Fibroblast of lung (primary cell): ENCODE measurements around the gene MAST2. TPM values are rescaled to one million over a fixed set of nuclear protein-coding genes. Genes with fewer than 3 reads are reported as not detected.

Experiments used
- DNase-seq, 2 donors: peaks; one replicate each; pipeline versions ENCODE4 v3.0.0 to v3.0.0-alpha.2; 2010; ENCODE audit warnings: low read depth in 2 of 2
- H2AFZ ChIP-seq: 2 replicates; pipeline ENCODE4 v1.5.1; 2012; ENCODE audit warnings: low read length, control low read depth, inconsistent platforms
- H3K27ac ChIP-seq: 2 replicates; pipeline ENCODE4 v1.5.1; 2011; ENCODE audit warnings: low read length, control low read depth; ENCODE audit not compliant: insufficient read depth
- H3K27me3 ChIP-seq: 2 replicates; pipeline ENCODE4 v1.5.1; 2011; ENCODE audit warnings: mild to moderate bottlenecking, low read length; ENCODE audit not compliant: control insufficient read depth, insufficient read depth
- H3K36me3 ChIP-seq: 2 replicates; pipeline ENCODE4 v1.5.1; 2011; ENCODE audit warnings: low read length; ENCODE audit not compliant: control insufficient read depth, insufficient read depth
- H3K4me1 ChIP-seq: 2 replicates; pipeline ENCODE4 v1.5.1; 2011; ENCODE audit warnings: low read length; ENCODE audit not compliant: control insufficient read depth, insufficient read depth; ENCODE audit errors: extremely low read depth
- H3K4me2 ChIP-seq: 2 replicates; pipeline ENCODE4 v1.5.1; 2011; ENCODE audit warnings: low read length, control low read depth; ENCODE audit not compliant: insufficient read depth; ENCODE audit errors: extremely low read depth
- H3K4me3 ChIP-seq, 4 experiments: fragments of 200-600 bp in 1 of 4; sonication (generic) in 1 of 4; replicated peaks in 1 of 4; 2 replicates each; pipeline ENCODE4 v1.5.1; 2011 to 2016; ENCODE audit warnings: low read length in 4 of 4, low read depth in 3 of 4, mild to moderate bottlenecking in 3 of 4, control low read depth in 2 of 4, inconsistent platforms in 1 of 4, mixed read lengths in 1 of 4; ENCODE audit not compliant: insufficient read depth in 1 of 4; ENCODE audit errors: control extremely low read depth in 1 of 4
- H3K79me2 ChIP-seq: 2 replicates; pipeline ENCODE4 v1.5.1; 2012; ENCODE audit warnings: mild to moderate bottlenecking, low read length, inconsistent platforms; ENCODE audit not compliant: control insufficient read depth, insufficient read depth
- H3K9ac ChIP-seq: 2 replicates; pipeline ENCODE4 v1.5.1; 2011; ENCODE audit warnings: mild to moderate bottlenecking, low read length, control low read depth; ENCODE audit not compliant: insufficient read depth
- H3K9me3 ChIP-seq: 2 replicates; pipeline ENCODE4 v1.5.1; 2012; ENCODE audit warnings: low read depth, low read length; ENCODE audit not compliant: control insufficient read depth, insufficient read depth
- H4K20me1 ChIP-seq: 2 replicates; pipeline ENCODE4 v1.5.1; 2011; ENCODE audit warnings: low read length; ENCODE audit not compliant: control insufficient read depth, insufficient read depth; ENCODE audit errors: extremely low read depth
- EZH2 ChIP-seq: IDR thresholded peaks from 2 replicates; pipeline ENCODE4 v1.5.1; 2012; ENCODE audit warnings: low read length, control low read depth, mild to moderate bottlenecking; ENCODE audit errors: missing control alignments
- polyA plus RNA-seq, 2 donors: library from polyadenylated mRNA; depleted of rRNA in 1 of 2; stranded (reverse) in 1 of 2; unstranded in 1 of 2; fragments of >200 nt; gene quantifications; 2 replicates each; pipeline ENCODE4 v1.2.1, GENCODE V29; 2011 to 2012; ENCODE audit warnings: missing spikeins in 1 of 2
- total RNA-seq: library from RNA; depleted of rRNA; stranded (reverse); fragments of >200 nt; gene quantifications from 2 replicates; pipeline ENCODE4 v1.2.1, GENCODE V29; 2014
- TF ChIP-seq, protein P1 (sequence below), 2 donors: IDR thresholded peaks in 1 of 2; conservative IDR thresholded peaks in 1 of 2; 1 replicate in 1 of 2; 2 replicates in 1 of 2; pipeline ENCODE4 v1.5.1; 2011 to 2012; ENCODE audit warnings: low read length in 2 of 2, control low read depth in 1 of 2, inconsistent platforms in 1 of 2, low read depth in 1 of 2, mild to moderate bottlenecking in 1 of 2

Gene MAST2
- total and polyA plus RNA-seq, 2 donors (not counting 1 experiment from before 2014, with no cell fraction given) = 17.5 to 24.9 TPM

DNA sequence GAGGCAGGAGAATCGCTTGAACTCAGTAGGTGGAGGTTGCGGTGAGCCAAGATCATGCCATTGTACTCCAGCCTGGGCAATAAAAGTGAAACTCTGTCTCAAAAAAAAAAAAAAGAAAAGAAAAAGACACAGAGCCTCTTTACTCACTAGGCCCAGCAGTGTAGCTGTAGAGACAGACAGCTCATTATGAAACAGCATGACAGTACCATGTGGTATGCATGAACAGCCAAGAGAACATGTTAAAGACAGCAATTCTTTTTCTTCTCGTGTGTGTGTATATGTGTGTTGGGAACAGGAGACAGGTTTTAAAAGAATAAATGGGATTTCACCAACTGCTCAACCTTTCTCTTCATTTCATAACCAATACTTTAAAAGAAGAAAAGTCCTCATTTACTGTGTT lies 210.2 kb downstream of the MAST2 start:
- no peaks in the 10 kb centered on the region for H3K4me1 ChIP-seq
- H3K27me3 ChIP-seq = no peaks in the 10 kb centered on the region
- H3K9me3 ChIP-seq = no peaks in the 10 kb centered on the region
- H3K79me2 ChIP-seq = no peaks in the 10 kb centered on the region
- H3K27ac ChIP-seq = no peak overlapping the region
- no peak for TF ChIP-seq EZH2
- TF ChIP-seq, protein P1, sequence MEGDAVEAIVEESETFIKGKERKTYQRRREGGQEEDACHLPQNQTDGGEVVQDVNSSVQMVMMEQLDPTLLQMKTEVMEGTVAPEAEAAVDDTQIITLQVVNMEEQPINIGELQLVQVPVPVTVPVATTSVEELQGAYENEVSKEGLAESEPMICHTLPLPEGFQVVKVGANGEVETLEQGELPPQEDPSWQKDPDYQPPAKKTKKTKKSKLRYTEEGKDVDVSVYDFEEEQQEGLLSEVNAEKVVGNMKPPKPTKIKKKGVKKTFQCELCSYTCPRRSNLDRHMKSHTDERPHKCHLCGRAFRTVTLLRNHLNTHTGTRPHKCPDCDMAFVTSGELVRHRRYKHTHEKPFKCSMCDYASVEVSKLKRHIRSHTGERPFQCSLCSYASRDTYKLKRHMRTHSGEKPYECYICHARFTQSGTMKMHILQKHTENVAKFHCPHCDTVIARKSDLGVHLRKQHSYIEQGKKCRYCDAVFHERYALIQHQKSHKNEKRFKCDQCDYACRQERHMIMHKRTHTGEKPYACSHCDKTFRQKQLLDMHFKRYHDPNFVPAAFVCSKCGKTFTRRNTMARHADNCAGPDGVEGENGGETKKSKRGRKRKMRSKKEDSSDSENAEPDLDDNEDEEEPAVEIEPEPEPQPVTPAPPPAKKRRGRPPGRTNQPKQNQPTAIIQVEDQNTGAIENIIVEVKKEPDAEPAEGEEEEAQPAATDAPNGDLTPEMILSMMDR (conservative IDR thresholded peaks at IDR 0.05 in 1 of 2, IDR thresholded peaks at IDR 0.05 in 1 of 2; ENCODE audit: low read depth in 1 of 2, low read length in 2 of 2) = no peak
- H4K20me1 ChIP-seq = no peaks in the 10 kb centered on the region
- H2AFZ ChIP-seq = no peak overlapping the region
- H3K4me2 ChIP-seq = no peak overlapping the region
- H3K9ac ChIP-seq = no peak overlapping the region
- no peak overlapping the region for H3K4me3 ChIP-seq
- H3K36me3 ChIP-seq = peaks cover 2% of the 10 kb centered on the region
- DNase-seq = no peak

DNA sequence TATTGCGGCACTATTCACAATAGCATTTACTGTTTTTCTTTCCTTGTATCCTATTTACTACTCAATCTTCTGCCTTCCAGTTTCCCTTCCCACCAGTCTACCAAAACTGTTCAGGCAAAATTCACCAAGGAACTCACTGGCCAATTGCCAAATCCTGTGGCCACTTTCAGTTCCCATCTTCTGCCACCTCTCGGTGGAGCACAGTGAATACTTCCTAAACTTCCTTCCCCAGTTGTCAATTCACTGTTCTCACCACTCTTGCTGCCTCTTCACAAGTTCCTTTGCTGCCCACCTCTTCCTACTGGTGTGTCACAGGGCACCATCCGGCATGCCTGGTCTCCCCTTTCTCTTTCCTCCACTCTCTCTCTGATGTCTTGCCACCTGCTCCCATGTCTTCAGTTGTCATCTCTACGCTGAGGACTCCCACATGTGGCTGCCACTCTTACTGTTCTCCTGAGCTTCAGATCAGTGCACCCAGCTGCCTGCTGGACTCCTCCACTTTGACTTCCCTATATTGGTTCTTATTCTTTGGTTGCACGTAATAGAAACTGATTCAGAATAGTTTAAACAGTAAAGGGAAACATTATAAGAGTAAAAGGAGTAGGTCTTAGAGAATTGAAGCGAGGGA lies 214.6 kb downstream of the MAST2 start:
- H3K27ac ChIP-seq = no peak overlapping the region
- no peak overlapping the region for H3K4me3 ChIP-seq
- no peaks in the 10 kb centered on the region for H3K27me3 ChIP-seq
- H3K79me2 ChIP-seq = no peaks in the 10 kb centered on the region
- peaks cover 2% of the 10 kb centered on the region for H3K36me3 ChIP-seq
- H3K9me3 ChIP-seq = no peaks in the 10 kb centered on the region
- no peak overlapping the region for H3K4me2 ChIP-seq
- TF ChIP-seq EZH2 = no peak
- TF ChIP-seq, protein P1 (conservative IDR thresholded peaks at IDR 0.05 in 1 of 2, IDR thresholded peaks at IDR 0.05 in 1 of 2; ENCODE audit: low read depth in 1 of 2, low read length in 2 of 2) = no peak
- H2AFZ ChIP-seq = no peak overlapping the region
- H3K4me1 ChIP-seq = no peaks in the 10 kb centered on the region
- H4K20me1 ChIP-seq = no peaks in the 10 kb centered on the region
- no peak for DNase-seq
- H3K9ac ChIP-seq = no peak overlapping the region

DNA sequence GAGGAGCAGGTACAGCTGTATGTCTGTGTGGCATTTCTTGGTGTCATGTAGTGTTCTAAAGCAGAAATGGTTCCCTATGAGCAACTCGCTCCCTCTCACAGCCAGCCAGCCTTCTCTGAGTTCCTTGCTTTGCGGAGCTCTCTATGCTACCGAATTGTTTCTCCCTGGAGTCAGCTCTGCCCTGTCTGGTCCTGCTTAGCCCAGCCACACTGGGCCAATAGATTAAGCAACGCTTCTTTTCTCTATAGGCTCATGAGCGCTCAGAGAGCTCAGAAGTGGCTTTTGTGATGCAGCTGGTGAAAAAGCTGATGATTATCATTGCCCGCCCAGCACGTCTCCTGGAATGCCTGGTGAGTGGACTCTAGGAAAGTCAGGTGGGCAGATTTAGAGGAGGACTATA lies 215.9 kb downstream of the MAST2 start:
- Histone ChIP-seq H3K4me1 (no peaks in the 10 kb centered on the region), H3K27me3 (no peaks in the 10 kb centered on the region), H3K79me2 (no peaks in the 10 kb centered on the region), H3K27ac (no peak overlapping the region), H3K4me2 (no peak overlapping the region), H2AFZ (no peak overlapping the region), H3K9ac (no peak overlapping the region), H3K4me3 (no peak overlapping the region), H4K20me1 (no peaks in the 10 kb centered on the region), H3K36me3 (peaks cover 4% of the 10 kb centered on the region), H3K9me3 (no peaks in the 10 kb centered on the region)
- no peak for DNase-seq
- TF ChIP-seq, protein P1 (conservative IDR thresholded peaks at IDR 0.05 in 1 of 2, IDR thresholded peaks at IDR 0.05 in 1 of 2; ENCODE audit: low read depth in 1 of 2, low read length in 2 of 2) = no peak
- no peak for TF ChIP-seq EZH2
